Measurements from ENCODE around the gene PTH2.
A peak's percentile ranks its signal among the peaks of the same experiment; 100 is the strongest.

PTH2 gene

DNA sequence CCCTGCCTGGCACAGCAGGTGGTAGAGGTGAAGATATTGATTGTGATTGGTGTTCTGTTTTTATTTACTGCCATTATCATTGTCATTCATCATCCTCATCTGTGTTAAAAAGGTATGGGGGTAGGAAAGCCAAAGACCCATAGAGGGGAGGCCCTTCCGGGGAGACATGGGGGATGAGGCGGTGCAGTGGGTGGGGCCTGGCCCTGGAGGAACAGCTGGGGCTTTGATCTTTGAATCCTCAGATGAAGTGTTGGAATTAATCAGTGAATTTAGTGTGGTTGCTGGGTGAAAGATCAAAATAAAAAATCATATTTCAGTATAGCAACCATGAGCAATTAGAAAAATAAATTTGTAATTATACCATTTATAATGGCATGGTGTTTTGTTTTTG lies 7.4 kb downstream of the PTH2 start:
- TF ChIP-seq, protein P1, sequence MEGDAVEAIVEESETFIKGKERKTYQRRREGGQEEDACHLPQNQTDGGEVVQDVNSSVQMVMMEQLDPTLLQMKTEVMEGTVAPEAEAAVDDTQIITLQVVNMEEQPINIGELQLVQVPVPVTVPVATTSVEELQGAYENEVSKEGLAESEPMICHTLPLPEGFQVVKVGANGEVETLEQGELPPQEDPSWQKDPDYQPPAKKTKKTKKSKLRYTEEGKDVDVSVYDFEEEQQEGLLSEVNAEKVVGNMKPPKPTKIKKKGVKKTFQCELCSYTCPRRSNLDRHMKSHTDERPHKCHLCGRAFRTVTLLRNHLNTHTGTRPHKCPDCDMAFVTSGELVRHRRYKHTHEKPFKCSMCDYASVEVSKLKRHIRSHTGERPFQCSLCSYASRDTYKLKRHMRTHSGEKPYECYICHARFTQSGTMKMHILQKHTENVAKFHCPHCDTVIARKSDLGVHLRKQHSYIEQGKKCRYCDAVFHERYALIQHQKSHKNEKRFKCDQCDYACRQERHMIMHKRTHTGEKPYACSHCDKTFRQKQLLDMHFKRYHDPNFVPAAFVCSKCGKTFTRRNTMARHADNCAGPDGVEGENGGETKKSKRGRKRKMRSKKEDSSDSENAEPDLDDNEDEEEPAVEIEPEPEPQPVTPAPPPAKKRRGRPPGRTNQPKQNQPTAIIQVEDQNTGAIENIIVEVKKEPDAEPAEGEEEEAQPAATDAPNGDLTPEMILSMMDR (IDR thresholded peaks at IDR 0.05; ENCODE audit: borderline replicate concordance, control extremely low read depth, extremely low read depth, insufficient read depth, missing control alignments) = no peak
- in situ Hi-C loops (cut with MboI; ENCODE audit: low sequenced_read_pairs, unreplicated experiment) = no loop called here
- DNase-seq (ENCODE audit: low spot score) = no peak

DNA sequence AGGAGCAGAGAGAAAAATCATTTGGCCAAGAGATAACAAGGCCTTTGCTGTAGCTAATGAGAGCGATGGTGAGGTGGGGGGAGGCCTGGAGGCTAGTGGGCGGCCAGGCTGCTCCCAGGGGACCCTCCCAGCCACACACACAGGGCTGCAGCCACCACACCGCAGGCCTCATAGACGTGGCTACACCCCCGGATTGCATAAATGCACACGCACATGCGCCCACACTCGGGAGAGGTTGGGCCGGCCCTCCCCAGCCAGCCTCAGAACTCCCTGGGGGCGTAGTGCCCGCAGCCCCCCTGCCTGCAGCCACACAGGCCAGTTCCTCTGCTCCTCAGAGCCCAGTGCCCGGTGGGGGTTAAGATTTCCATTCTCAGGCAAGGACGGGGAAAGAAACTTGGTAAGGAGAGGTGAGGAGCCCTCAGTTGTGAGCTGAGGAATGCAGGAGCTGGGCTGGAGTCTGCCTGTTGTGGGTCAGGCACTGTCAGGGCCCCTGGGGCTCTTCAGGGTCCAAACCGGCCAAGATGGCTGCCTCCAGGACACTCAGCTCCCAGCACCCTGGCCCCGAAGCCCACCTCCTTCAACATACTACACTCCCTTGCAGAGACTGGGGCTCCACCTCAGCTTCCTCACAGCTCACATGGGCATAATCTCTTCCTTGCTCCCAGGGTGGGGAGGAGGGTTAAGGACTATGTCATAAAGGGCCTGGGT lies 8.0 kb downstream of the PTH2 start:
- in situ Hi-C loops (cut with MboI; ENCODE audit: low sequenced_read_pairs, unreplicated experiment) = no loop called here
- peak; percentile 87 for DNase-seq (ENCODE audit: low spot score)
- TF ChIP-seq, protein P1 (IDR thresholded peaks at IDR 0.05; ENCODE audit: borderline replicate concordance, control extremely low read depth, extremely low read depth, insufficient read depth, missing control alignments) = no peak

DNA sequence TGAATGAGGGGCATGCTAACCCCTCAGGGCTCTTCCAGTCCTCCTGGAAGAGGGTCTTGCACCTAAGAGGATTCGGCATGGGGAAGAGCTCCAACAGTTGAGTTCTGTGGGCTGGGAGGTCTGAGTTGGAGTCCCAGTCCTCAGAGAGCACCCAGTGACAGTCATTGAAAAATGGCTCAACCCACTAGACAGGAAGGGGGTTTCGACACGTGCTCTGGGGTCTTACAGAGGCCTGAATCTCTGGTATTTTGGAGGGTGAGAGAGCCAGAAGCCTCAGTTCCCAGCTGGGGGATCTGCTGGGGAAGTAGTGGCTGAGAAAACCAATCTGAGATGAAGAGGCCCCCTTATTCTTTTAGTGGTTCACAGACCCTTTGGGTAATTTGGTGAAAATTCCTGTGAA lies 9.0 kb downstream of the PTH2 start:
- TF ChIP-seq, protein P1 (IDR thresholded peaks at IDR 0.05; ENCODE audit: borderline replicate concordance, control extremely low read depth, extremely low read depth, insufficient read depth, missing control alignments) = no peak
- no peak for DNase-seq (ENCODE audit: low spot score)
- in situ Hi-C loops (cut with MboI; ENCODE audit: low sequenced_read_pairs, unreplicated experiment) = no loop called here

DNA sequence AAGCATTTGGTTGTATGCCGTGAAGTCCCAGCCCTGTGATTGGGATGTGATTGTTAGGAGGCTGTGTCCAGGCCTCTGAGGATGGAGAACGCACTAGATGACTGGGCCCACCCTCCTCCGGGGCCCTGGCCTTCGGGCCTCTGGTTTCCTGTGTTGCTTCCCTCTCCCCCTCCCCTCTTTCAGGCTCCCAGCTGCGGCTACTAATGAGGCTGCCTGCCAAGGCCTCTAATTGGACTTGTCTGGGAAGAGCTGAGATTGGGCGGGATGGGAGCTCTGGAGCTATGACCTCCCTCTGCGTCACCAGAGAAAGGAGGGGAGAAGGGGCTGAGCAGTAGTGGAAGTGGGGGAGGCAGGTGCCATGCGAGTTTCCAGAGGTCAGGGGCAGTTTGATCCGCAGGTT lies 9.9 kb downstream of the PTH2 start:
- in situ Hi-C loops (cut with MboI; ENCODE audit: low sequenced_read_pairs, unreplicated experiment) = no loop called here
- DNase-seq (ENCODE audit: low spot score) = no peak
- TF ChIP-seq, protein P1 (IDR thresholded peaks at IDR 0.05; ENCODE audit: borderline replicate concordance, control extremely low read depth, extremely low read depth, insufficient read depth, missing control alignments) = no peak

DNA sequence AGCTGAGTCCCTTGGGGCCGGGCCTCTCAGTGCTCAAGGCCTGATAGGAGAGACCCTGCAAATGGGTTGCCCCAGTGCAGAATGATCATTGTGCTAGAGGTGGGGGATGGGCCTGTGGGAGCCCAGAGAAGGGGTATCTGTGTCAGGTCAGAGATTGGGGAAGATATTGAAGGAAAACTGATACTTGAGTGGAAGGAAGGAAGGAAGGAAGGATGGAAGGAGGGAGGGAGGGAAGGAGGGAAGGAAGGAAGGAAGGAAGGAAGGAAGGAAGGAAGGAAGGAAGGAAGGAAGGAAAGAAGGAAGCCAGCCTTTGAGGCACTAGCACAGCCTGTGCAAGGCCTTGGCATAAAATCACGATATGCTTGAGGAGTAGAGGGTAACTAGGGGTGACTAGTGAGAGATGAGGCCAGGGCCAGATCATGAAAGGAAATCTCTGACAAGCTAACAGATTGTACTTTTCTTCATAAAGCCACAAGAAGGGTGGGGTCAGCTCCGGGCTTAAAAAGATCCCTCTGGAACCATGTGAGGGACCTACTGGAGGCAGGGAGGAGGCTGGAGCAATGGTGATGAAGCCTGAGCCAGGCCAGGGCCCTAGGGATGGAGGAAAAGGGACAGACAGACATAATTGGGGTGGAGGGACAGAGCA lies 11.4 kb downstream of the PTH2 start:
- TF ChIP-seq, protein P1 (IDR thresholded peaks at IDR 0.05; ENCODE audit: borderline replicate concordance, control extremely low read depth, extremely low read depth, insufficient read depth, missing control alignments) = no peak
- in situ Hi-C loops (cut with MboI; ENCODE audit: low sequenced_read_pairs, unreplicated experiment) = no loop called here
- DNase-seq (ENCODE audit: low spot score) = no peak

DNA sequence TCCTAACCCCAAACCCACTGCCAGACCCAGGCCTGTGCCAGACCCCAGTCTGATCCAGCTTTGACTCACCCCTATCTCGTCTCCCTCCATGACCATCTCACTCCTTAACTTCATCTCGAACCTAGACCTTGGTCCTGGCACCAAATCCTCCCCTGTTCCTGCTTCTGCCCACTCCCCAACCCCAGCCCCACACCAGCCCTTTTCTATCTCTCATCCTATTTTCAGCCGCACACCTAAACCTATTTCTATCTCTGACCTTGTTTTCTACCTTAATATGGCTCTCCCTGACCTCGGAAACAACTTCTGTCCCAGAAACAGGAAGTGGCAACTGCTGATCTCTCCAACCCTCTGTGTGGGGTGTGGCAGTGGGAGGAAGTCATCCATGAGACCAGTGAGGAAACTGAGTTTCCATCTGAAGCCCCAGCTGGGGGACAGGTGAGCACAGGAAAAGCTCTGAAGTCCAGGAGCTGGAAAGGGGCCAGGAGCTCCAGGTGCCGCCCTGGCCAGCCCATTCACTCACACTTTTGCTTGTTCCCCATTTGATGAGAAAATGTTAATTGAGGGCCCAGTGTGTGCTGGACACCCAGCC lies 13.7 kb downstream of the PTH2 start:
- TF ChIP-seq, protein P1 (IDR thresholded peaks at IDR 0.05; ENCODE audit: borderline replicate concordance, control extremely low read depth, extremely low read depth, insufficient read depth, missing control alignments) = no peak
- no peak for DNase-seq (ENCODE audit: low spot score)
- in situ Hi-C loops (cut with MboI; ENCODE audit: low sequenced_read_pairs, unreplicated experiment) = no loop called here

Data from GM13976 (cell line).